Left ventricle myocardium inferior (tissue), 1 donor: Measurements from ENCODE around the gene OPN3. TPM values are rescaled to one million over a fixed set of nuclear protein-coding genes. Genes with fewer than 3 reads are reported as not detected.

ENCODE experiments used
- DNase-seq: peaks from one replicate; pipeline ENCODE4 v3.0.0-alpha.2; 2020
- H3K27ac ChIP-seq: fragments of 200-600 bp; replicated peaks from 2 replicates; pipeline ENCODE4 v1.8.0; 2021
- H3K27me3 ChIP-seq: fragments of 200-600 bp; 2 replicates; pipeline ENCODE4 v1.8.0; 2021; ENCODE audit warnings: low read depth
- H3K36me3 ChIP-seq: fragments of 200-600 bp; 2 replicates; pipeline ENCODE4 v1.8.0; 2021
- H3K4me1 ChIP-seq: fragments of 200-600 bp; 2 replicates; pipeline ENCODE4 v1.8.0; 2021
- H3K4me3 ChIP-seq: fragments of 200-600 bp; 2 replicates; pipeline ENCODE4 v1.8.0; 2021; ENCODE audit warnings: mild to moderate bottlenecking, moderate library complexity
- H3K9me3 ChIP-seq: fragments of 200-600 bp; replicated peaks from 2 replicates; pipeline ENCODE4 v1.8.0; 2021
- intact Hi-C: fragments of 100-400 bp; cut with micrococcal nuclease; formaldehyde crosslinking; loops from one replicate; pipeline ENCODE4 v1.11.0; 2022
- total RNA-seq: library from RNA; stranded (reverse); fragmentation: NEBNext Ultra II Directional; extraction: Animal tissue kit (Norgen Biotek cat#: 25700); gene quantifications from one replicate; pipeline ENCODE4 v1.2.1, GENCODE V29; 2021
- TF ChIP-seq, protein P1 (sequence below): fragments of 200-600 bp; IDR thresholded peaks from 2 replicates; pipeline ENCODE4 v1.8.0; 2021; ENCODE audit warnings: antibody characterized with exemption, mild to moderate bottlenecking, borderline replicate concordance
- donor health status: DM: no; HTN: yes; CAD: no; lungs with severe emphysema.

Gene OPN3
- total RNA-seq, 1 donor from 2014 or later = 6.1 TPM

DNA sequence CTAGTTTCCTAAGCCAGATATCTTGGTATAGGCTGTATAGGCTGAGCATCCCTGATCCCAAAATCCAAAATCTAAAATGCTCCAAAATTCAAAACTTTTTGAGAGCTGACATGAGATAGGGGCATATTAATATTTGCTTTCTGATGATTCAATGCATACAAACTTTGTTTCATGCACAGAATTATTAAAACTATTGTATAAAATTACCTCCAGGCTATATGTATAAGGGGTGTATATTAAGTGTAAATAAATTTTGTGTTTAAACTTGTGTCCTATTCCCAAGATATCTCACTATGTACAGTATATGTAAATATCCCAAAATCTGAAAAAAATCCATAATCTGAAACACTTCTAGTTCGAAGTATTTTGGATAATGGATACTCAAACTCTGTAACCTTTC is 14.5 kb upstream of the OPN3 start:
- H3K9me3 ChIP-seq = no peaks in the 10 kb centered on the region

DNA sequence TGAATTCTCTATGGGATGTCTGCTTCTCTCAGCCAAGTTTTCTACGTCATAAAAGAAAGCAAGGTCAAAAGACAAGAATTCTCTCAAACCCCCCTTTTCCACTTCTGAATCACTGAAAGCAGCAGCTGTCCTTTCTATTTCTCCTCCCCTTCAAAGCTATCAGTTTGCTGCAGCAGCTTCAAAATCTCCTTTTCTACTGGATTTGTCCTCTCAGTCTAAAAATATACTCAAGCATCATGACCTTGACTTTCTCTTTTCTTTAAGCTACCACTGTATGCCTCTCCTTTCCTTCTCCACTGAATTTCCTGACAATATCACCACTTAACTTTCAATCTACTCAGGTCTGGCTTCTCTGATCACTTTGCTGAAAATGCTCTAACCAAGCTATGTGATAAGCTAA is 13.8 kb upstream of the OPN3 start:
- intact Hi-C loops = no loop called here
- H3K9me3 ChIP-seq = peaks cover 2% of the 10 kb centered on the region
- H3K36me3 ChIP-seq = no peaks in the 10 kb centered on the region
- DNase-seq = no peak
- H3K4me3 ChIP-seq = no peak overlapping the region
- H3K4me1 ChIP-seq = no peaks in the 10 kb centered on the region
- TF ChIP-seq, protein P1, sequence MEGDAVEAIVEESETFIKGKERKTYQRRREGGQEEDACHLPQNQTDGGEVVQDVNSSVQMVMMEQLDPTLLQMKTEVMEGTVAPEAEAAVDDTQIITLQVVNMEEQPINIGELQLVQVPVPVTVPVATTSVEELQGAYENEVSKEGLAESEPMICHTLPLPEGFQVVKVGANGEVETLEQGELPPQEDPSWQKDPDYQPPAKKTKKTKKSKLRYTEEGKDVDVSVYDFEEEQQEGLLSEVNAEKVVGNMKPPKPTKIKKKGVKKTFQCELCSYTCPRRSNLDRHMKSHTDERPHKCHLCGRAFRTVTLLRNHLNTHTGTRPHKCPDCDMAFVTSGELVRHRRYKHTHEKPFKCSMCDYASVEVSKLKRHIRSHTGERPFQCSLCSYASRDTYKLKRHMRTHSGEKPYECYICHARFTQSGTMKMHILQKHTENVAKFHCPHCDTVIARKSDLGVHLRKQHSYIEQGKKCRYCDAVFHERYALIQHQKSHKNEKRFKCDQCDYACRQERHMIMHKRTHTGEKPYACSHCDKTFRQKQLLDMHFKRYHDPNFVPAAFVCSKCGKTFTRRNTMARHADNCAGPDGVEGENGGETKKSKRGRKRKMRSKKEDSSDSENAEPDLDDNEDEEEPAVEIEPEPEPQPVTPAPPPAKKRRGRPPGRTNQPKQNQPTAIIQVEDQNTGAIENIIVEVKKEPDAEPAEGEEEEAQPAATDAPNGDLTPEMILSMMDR = no peak
- H3K27ac ChIP-seq = no peak overlapping the region
- no peaks in the 10 kb centered on the region for H3K27me3 ChIP-seq

More for the DNA sequence above, 14.5 kb upstream of the OPN3 start:
- H3K36me3 ChIP-seq = no peaks in the 10 kb centered on the region
- intact Hi-C loops = no loop called here
- no peak for DNase-seq
- no peaks in the 10 kb centered on the region for H3K27me3 ChIP-seq
- H3K4me1 ChIP-seq = no peaks in the 10 kb centered on the region
- TF ChIP-seq, protein P1 = no peak
- no peak overlapping the region for H3K27ac ChIP-seq
- H3K4me3 ChIP-seq = no peak overlapping the region

DNA sequence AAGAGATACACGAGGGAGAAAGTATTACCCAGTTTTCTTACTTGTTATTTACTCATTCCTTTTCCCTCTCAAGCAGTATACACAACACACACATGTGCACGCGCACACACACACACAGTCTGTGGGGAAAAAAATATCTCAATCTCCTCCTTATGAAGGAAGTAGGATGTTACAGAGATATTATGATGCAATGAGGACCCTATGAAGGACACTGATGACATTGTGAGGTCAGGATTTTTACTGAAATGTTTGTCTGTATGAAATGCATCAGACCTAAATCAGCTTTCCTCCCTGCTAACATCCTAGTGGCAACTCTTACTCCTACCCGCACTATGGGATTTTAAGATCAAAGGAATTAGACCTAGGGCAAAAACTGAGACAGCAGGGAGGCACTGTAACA is 11.8 kb upstream of the OPN3 start, which contains the start of gene WDR64:
Gene WDR64 (plus strand): TSS at position 270 of the 400 bp plus-strand sequence. CDS start 204 bp downstream, outside the sequence.
- H3K4me3 ChIP-seq = no peak within 1 kb of the TSS
- DNase-seq = no peak
- peaks cover 3% of the 10 kb centered on the region for H3K9me3 ChIP-seq
- H3K4me1 ChIP-seq = no peaks in the 10 kb centered on the region
- no peaks in the 10 kb centered on the region for H3K27me3 ChIP-seq
- no peak within 1 kb of the TSS for H3K27ac ChIP-seq
- H3K36me3 ChIP-seq = no peaks in the 10 kb centered on the region
- TF ChIP-seq, protein P1 = no peak
- intact Hi-C loops = no loop called here

DNA sequence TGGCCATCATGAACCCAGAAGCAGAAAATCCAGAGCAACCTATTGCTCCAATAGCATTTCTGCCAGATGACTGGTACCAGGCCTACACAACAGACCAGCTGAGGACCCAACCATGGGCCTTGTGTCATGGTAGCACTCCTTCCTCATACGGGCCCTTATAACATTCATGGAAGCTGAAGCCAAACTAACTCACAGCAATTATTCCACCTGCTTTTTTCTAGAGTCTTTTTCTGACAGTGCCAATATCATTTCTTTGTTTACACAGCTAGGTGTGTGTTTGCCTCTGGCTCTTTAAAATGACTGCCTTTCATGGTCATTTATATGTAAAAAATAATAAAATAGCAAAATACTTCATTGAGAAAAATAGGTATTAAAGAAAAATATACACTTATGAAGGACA is 8.0 kb upstream of the OPN3 start:
- Histone ChIP-seq H3K27me3 (no peaks in the 10 kb centered on the region), H3K9me3 (peaks cover 6% of the 10 kb centered on the region), H3K36me3 (no peaks in the 10 kb centered on the region), H3K4me3 (no peak overlapping the region), H3K27ac (no peak overlapping the region), H3K4me1 (no peaks in the 10 kb centered on the region)
- TF ChIP-seq, protein P1 = no peak
- intact Hi-C loops = no loop called here
- DNase-seq = no peak

DNA sequence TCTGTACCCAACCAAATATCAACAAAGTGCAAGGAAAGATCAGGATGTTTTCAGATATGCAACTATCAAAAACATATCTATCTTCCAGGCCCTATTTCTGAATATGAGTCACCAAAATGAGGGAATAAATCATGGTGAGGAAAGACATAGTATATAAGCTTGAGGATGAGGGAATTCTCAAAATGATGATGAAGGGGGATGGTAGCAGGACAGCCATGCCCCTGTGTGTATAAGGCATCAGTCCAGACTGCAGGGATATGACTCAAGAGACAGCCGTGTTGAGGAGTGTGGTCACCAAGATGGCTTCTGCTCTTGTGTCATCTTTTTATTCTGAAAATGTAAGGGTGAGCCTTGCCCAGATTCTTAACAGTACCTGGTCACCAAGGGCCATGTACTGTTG is 7.5 kb upstream of the OPN3 start:
- Histone ChIP-seq H3K4me3 (no peak overlapping the region), H3K27ac (no peak overlapping the region), H3K27me3 (no peaks in the 10 kb centered on the region), H3K9me3 (peaks cover 11% of the 10 kb centered on the region), H3K4me1 (no peaks in the 10 kb centered on the region), H3K36me3 (no peaks in the 10 kb centered on the region)
- intact Hi-C loops = no loop called here
- TF ChIP-seq, protein P1 = no peak
- DNase-seq = no peak
